Left renal cortex interstitium (tissue), 4 donors: ENCODE measurements around the gene ZNF286A. TPM values are rescaled to one million over a fixed set of nuclear protein-coding genes. Genes with fewer than 3 reads are reported as not detected.
"Not testable (repeated sequence)": the region's sequence is repeated elsewhere in the genome, so short reads cannot be mapped to it uniquely, and the experiment has no call there.

Source experiments
- DNase-seq, 4 donors: peaks; one replicate each; pipeline ENCODE4 v3.0.0-alpha.2; 2013; ENCODE audit warnings: low read depth in 4 of 4, low spot score in 2 of 4, missing footprints in 1 of 4
- polyA plus RNA-seq, 4 donors: library from polyadenylated mRNA; unstranded; fragments of 120-200 nt; gene quantifications; one replicate each; pipeline ENCODE4 v1.2.1, GENCODE V29; 2013; ENCODE audit not compliant: insufficient read length in 4 of 4

The ZNF286A gene
- polyA plus RNA-seq, 4 donors, result 34.5 to 45.1 (median 43.6) TPM

DNA sequence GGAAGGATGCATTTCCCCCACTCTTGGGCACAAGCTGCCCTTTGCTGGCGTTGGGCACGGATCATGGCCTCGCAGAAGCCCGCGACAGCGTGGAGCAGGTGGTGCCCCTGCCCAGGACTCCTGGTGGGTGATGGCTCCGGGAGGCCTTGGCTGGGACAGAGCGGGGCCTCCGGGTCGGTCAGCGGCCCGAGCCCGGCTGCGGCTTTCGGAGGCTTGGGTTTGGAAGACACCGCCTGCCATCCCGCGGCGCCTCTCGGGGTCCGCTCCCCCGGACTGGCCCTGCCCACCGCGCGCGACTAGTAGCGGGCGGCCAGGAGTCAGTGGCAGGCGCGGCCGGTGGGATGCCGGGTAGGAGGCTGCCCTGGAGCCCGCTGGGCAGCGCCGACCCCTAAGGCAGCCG lies 49.9 kb downstream of the ZNF286A start:
- not testable (repeated sequence) for DNase-seq

DNA sequence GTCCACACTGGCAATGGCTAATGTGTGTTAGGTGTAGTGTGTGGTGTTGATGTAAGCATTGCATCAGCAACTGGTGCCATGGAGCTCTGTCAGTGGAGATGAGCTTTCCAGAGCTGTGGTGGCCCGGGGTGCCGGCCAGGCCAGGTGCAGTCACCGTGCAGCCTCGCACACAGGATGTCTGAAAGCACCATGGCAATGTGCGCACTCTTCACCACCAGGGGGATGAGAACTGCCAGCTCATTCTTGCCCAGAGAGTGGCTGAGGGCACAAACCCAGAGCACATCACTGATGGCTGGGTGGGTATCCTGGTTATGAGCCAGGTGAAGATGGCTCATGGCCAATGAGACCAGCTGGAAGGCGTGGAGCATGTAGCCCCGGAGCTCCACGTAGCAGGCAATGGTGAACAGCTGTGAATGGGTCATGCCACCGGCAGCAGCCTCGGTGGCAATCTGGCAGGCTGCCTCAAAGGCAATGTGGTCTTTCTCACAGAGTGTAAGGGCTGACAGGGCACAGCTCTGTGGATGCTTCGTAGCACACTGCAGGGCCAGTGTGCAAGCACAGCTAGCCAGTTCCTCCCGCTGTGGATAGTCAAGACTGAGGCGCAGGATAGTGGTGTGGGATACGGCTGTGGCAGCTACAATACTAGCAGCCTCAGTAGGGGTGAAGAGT lies 69.4 kb downstream of the ZNF286A start:
- not testable (repeated sequence) for DNase-seq

Other genes with a start within 250 kb of the ZNF286A start
- 10 to 100 TPM in 2 of 4 donors, 1 to 10 TPM in 2; 1.9 to 19.3 (median 6.2) TPM for gene CDRT4, start 232.1 kb upstream of the ZNF286A start, polyA plus RNA-seq
- 10 to 100 TPM; 13.1 to 24.1 (median 20.7) TPM for gene TVP23C, start 136.3 kb upstream of the ZNF286A start, polyA plus RNA-seq
- gene FBXW10B, start 80.0 kb upstream of the ZNF286A start, polyA plus RNA-seq, result 1 to 10 TPM; 1.1 to 1.9 (median 1.1) TPM
- gene TRIM16, start 15.4 kb upstream of the ZNF286A start, polyA plus RNA-seq, result 10 to 100 TPM; 23.4 to 26.9 (median 25.4) TPM
- 1 to 10 TPM in 1 of 4 donors, under 1 TPM in 3; 0.59 to 1.0 (median 0.93) TPM for gene TBC1D26, start 32.5 kb downstream of the ZNF286A start, polyA plus RNA-seq
- 1 to 10 TPM; 1.1 to 7.5 (median 2.6) TPM for gene ADORA2B, start 245.4 kb downstream of the ZNF286A start, polyA plus RNA-seq